H9 (cell line): ENCODE measurements around the gene OR1J2. TPM values are rescaled to one million over a fixed set of nuclear protein-coding genes. Genes with fewer than 3 reads are reported as not detected.

ENCODE experiments used
- DNase-seq: peaks from one replicate; pipeline ENCODE4 v3.0.0-alpha.2; 2017
- H2AFZ ChIP-seq: one replicate; pipeline ENCODE4 v1.6.1; 2013; ENCODE audit warnings: mild to moderate bottlenecking, low read length, control low read depth, moderate library complexity
- H2AK5ac ChIP-seq: 2 replicates; pipeline ENCODE4 v1.6.1; 2013; ENCODE audit warnings: low read length, control low read depth, mixed read lengths; ENCODE audit not compliant: insufficient read length
- H2BK120ac ChIP-seq: one replicate; pipeline ENCODE4 v1.6.1; 2013; ENCODE audit warnings: low read depth, mild to moderate bottlenecking, low read length, control low read depth, inconsistent platforms; ENCODE audit not compliant: poor library complexity, severe bottlenecking
- H2BK12ac ChIP-seq: 2 replicates; pipeline ENCODE4 v1.6.1; 2013; ENCODE audit warnings: low read length, control low read depth, mixed read lengths, low read depth; ENCODE audit not compliant: insufficient read length
- H2BK15ac ChIP-seq: 2 replicates; pipeline ENCODE4 v1.6.1; 2013; ENCODE audit warnings: low read depth, low read length, control low read depth
- H2BK20ac ChIP-seq: one replicate; pipeline ENCODE4 v1.6.1; 2013; ENCODE audit warnings: low read depth, mild to moderate bottlenecking, low read length, control low read depth, inconsistent platforms; ENCODE audit not compliant: poor library complexity, severe bottlenecking
- H2BK5ac ChIP-seq: 2 replicates; pipeline ENCODE4 v1.6.1; 2013; ENCODE audit warnings: low read length, control low read depth, mixed read lengths; ENCODE audit not compliant: insufficient read length
- H3K14ac ChIP-seq: 2 replicates; pipeline ENCODE4 v1.6.1; 2013; ENCODE audit warnings: low read length, control low read depth; ENCODE audit not compliant: insufficient read depth
- H3K18ac ChIP-seq: 2 replicates; pipeline ENCODE4 v1.6.1; 2013; ENCODE audit warnings: low read depth, mild to moderate bottlenecking, mixed read lengths, low read length, control low read depth; ENCODE audit not compliant: insufficient read length
- H3K23ac ChIP-seq: 2 replicates; pipeline ENCODE4 v1.6.1; 2013; ENCODE audit warnings: low read length, control low read depth, mixed read lengths, low read depth; ENCODE audit not compliant: insufficient read length
- H3K23me2 ChIP-seq: 2 replicates; pipeline ENCODE4 v1.6.1; 2013; ENCODE audit warnings: low read depth, mild to moderate bottlenecking, mixed read lengths, low read length, control low read depth; ENCODE audit not compliant: insufficient read length, poor library complexity, severe bottlenecking
- H3K27ac ChIP-seq: 2 replicates; pipeline ENCODE4 v1.5.1; 2013; ENCODE audit warnings: low read length, control low read depth, mixed read lengths, low read depth; ENCODE audit not compliant: insufficient read length
- H3K27me3 ChIP-seq: 2 replicates; pipeline ENCODE4 v1.6.1; 2013; ENCODE audit warnings: low read length, control low read depth, inconsistent platforms; ENCODE audit not compliant: insufficient read depth
- H3K4ac ChIP-seq: 2 replicates; pipeline ENCODE4 v1.6.1; 2013; ENCODE audit warnings: low read depth, mild to moderate bottlenecking, control low read depth, inconsistent platforms, low read length, moderate library complexity
- H3K4me1 ChIP-seq: 2 replicates; pipeline ENCODE4 v1.6.1; 2013; ENCODE audit warnings: low read length, control low read depth, inconsistent platforms; ENCODE audit not compliant: insufficient read depth
- H3K4me2 ChIP-seq: 2 replicates; pipeline ENCODE4 v1.6.1; 2013; ENCODE audit warnings: low read length, control low read depth, mixed read lengths; ENCODE audit not compliant: insufficient read length, insufficient read depth
- H3K56ac ChIP-seq: 2 replicates; pipeline ENCODE4 v1.6.1; 2013; ENCODE audit warnings: low read depth, mild to moderate bottlenecking, mixed read lengths, low read length, control low read depth; ENCODE audit not compliant: insufficient read length
- H3K79me1 ChIP-seq: 2 replicates; pipeline ENCODE4 v1.6.1; 2013; ENCODE audit warnings: low read depth, mild to moderate bottlenecking, moderate library complexity, low read length, control low read depth, inconsistent platforms; ENCODE audit not compliant: insufficient read depth, poor library complexity, severe bottlenecking
- H3K79me2 ChIP-seq: 2 replicates; pipeline ENCODE4 v1.6.1; 2013; ENCODE audit warnings: low read length, control low read depth, inconsistent platforms; ENCODE audit not compliant: insufficient read depth
- H3K9ac ChIP-seq: 2 replicates; pipeline ENCODE4 v1.6.1; 2013; ENCODE audit warnings: low read length, control low read depth, mixed read lengths; ENCODE audit not compliant: insufficient read length; ENCODE audit errors: extremely low read depth
- H3K9me3 ChIP-seq: one replicate; pipeline ENCODE4 v1.6.1; 2013; ENCODE audit warnings: low read depth, low read length, inconsistent platforms; ENCODE audit not compliant: control insufficient read depth
- H3T11ph ChIP-seq: one replicate; pipeline ENCODE4 v1.6.1; 2013; ENCODE audit warnings: mild to moderate bottlenecking, low read length, control low read depth, inconsistent platforms
- H4K20me1 ChIP-seq: one replicate; pipeline ENCODE4 v1.6.1; 2013; ENCODE audit not compliant: control insufficient read depth, insufficient read length, insufficient read depth
- H4K5ac ChIP-seq: 2 replicates; pipeline ENCODE4 v1.6.1; 2013; ENCODE audit warnings: low read depth, mild to moderate bottlenecking, mixed read lengths, low read length, control low read depth; ENCODE audit not compliant: insufficient read length
- H4K8ac ChIP-seq: replicated peaks from 2 replicates; pipeline ENCODE4 v1.6.1; 2013; ENCODE audit warnings: low read length, control low read depth, mixed read lengths, low read depth; ENCODE audit not compliant: insufficient read length
- H4K91ac ChIP-seq: 2 replicates; pipeline ENCODE4 v1.6.1; 2013; ENCODE audit warnings: low read depth, mild to moderate bottlenecking, moderate library complexity, mixed read lengths, low read length, control low read depth; ENCODE audit not compliant: insufficient read length
- H3K27ac Mint-ChIP-seq, 3 experiments: 2 replicates in 2 of 3; 3 replicates in 1 of 3; pipeline ENCODE4 v1.8.0; 2020 to 2021; ENCODE audit warnings: mixed read lengths in 3 of 3, mild to moderate bottlenecking in 1 of 3, moderate library complexity in 1 of 3
- H3K27me3 Mint-ChIP-seq: 2 replicates; pipeline ENCODE4 v1.8.0; 2021; ENCODE audit warnings: low read depth, mild to moderate bottlenecking, moderate library complexity, mixed read lengths
- H3K36me3 Mint-ChIP-seq, 3 experiments: 2 replicates in 2 of 3; 3 replicates in 1 of 3; pipeline ENCODE4 v1.8.0; 2020 to 2021; ENCODE audit warnings: low read depth in 3 of 3, mixed read lengths in 3 of 3; ENCODE audit not compliant: insufficient read depth in 1 of 3
- H3K4me1 Mint-ChIP-seq, 2 experiments: 2 replicates each; pipeline ENCODE4 v1.8.0; 2020; ENCODE audit warnings: mixed read lengths in 2 of 2
- H3K4me3 Mint-ChIP-seq, 2 experiments: 2 replicates in 1 of 2; 3 replicates in 1 of 2; pipeline ENCODE4 v1.8.0; 2020 to 2021; ENCODE audit warnings: mild to moderate bottlenecking in 2 of 2, mixed read lengths in 2 of 2, moderate library complexity in 1 of 2
- H3K9me3 Mint-ChIP-seq, 2 experiments: 2 replicates in 1 of 2; 3 replicates in 1 of 2; pipeline ENCODE4 v1.8.0; 2020; ENCODE audit warnings: mild to moderate bottlenecking in 2 of 2, mixed read lengths in 2 of 2, moderate library complexity in 1 of 2
- CTCF ChIP-seq: fragments of 200-600 bp; sonication (generic); conservative IDR thresholded peaks from 3 replicates; pipeline ENCODE4 v1.8.0; 2021; ENCODE audit warnings: antibody characterized with exemption, mild to moderate bottlenecking
- WGBS: extraction: QIAGEN DNeasy Blood & Tissue Kit; methylation state at CpG from one replicate; pipeline ENCODE4 v1.1.7; 2013; ENCODE audit warnings: missing lambda C conversion rate, low lambda C conversion rate, mixed read lengths; ENCODE audit not compliant: insufficient read length; ENCODE audit errors: extremely low coverage; 5-methylcytosine and 5-hydroxymethylcytosine counted together
- total RNA-seq: library from RNA; stranded (reverse); gene quantifications from 2 replicates; pipeline ENCODE4 v1.2.1, GENCODE V29; 2021

Gene OR1J2
- total RNA-seq, 1 experiment from 2014 or later, result not detected

GRCh38 chr9:122506964-122507363, 3.6 kb upstream of the OR1J2 start:
- Histone ChIP-seq H3K27me3 (no peaks in the 10 kb centered on the region), H4K20me1 (no peaks in the 10 kb centered on the region), H4K5ac (no peak overlapping the region), H3K4me2 (no peak overlapping the region), H4K91ac (no peak overlapping the region), H3K23ac (no peak overlapping the region), H3K4ac (no peak overlapping the region), H3K23me2 (no peaks in the 10 kb centered on the region), H2BK15ac (no peak overlapping the region), H2BK20ac (no peak overlapping the region), H2AK5ac (no peak overlapping the region), H3K4me1 (no peaks in the 10 kb centered on the region), H2BK120ac (no peak overlapping the region), H2BK12ac (no peak overlapping the region), H3K27ac (no peak overlapping the region), H3K79me1 (no peaks in the 10 kb centered on the region), H2BK5ac (no peak overlapping the region), H3K56ac (no peak overlapping the region), H3K18ac (no peak overlapping the region), H3T11ph (no peak overlapping the region), H2AFZ (no peak overlapping the region), H3K79me2 (no peaks in the 10 kb centered on the region), H4K8ac (no peak overlapping the region), H3K9ac (no peak overlapping the region), H3K9me3 (peaks cover 41% of the 10 kb centered on the region), H3K14ac (no peak overlapping the region)
- no CpG with 5 or more reads among the region's 2 CpGs for WGBS
- DNase-seq, result no peak
- Mint-ChIP-seq H3K4me1 (no peaks in the 10 kb centered on the region), H3K36me3 (peaks cover 0 to 8% (median 0%) of the 10 kb centered on the region in 3 experiments; a peak in 1 of 7 replicates), H3K9me3 (peaks cover 37 to 66% of the 10 kb centered on the region in 2 experiments), H3K4me3 (no peak overlapping the region), H3K27me3 (no peaks in the 10 kb centered on the region; the same call in 1 of the 2 replicates), H3K27ac (no peak overlapping the region)
- no peak for TF ChIP-seq CTCF
